Ectodermal cell (in vitro differentiated cells): ENCODE measurements around the gene DDX20.
"Not testable (repeated sequence)": the region's sequence is repeated elsewhere in the genome, so short reads cannot be mapped to it uniquely, and the experiment has no call there.

Experiments used
- H3K27ac ChIP-seq: 2 replicates; pipeline ENCODE4 v1.7.0; 2013; ENCODE audit warnings: mild to moderate bottlenecking, low read depth, low read length; ENCODE audit not compliant: insufficient read depth, poor library complexity, severe bottlenecking
- H3K27me3 ChIP-seq: 2 replicates; pipeline ENCODE4 v1.7.0; 2013; ENCODE audit warnings: mild to moderate bottlenecking, low read length; ENCODE audit not compliant: insufficient read depth, control insufficient read depth, poor library complexity, severe bottlenecking
- H3K36me3 ChIP-seq: one replicate; pipeline ENCODE4 v1.7.0; 2013; ENCODE audit warnings: low read length; ENCODE audit not compliant: control insufficient read depth, insufficient read depth
- H3K4me1 ChIP-seq: one replicate; pipeline ENCODE4 v1.7.0; 2013; ENCODE audit warnings: low read length; ENCODE audit not compliant: control insufficient read depth, insufficient read depth
- H3K4me3 ChIP-seq: 2 replicates; pipeline ENCODE4 v1.7.0; 2013; ENCODE audit warnings: low read depth, low read length, control low read depth; ENCODE audit not compliant: insufficient read depth
- H3K9me3 ChIP-seq: 2 replicates; pipeline ENCODE4 v1.7.0; 2013; ENCODE audit warnings: mild to moderate bottlenecking, low read length, moderate library complexity; ENCODE audit not compliant: control insufficient read depth
- WGBS, 2 experiments: methylation state at CpG; one replicate each; pipeline ENCODE4 v1.1.7; 2013; ENCODE audit warnings: missing lambda C conversion rate in 2 of 2; 5-methylcytosine and 5-hydroxymethylcytosine counted together

The DDX20 gene

DNA sequence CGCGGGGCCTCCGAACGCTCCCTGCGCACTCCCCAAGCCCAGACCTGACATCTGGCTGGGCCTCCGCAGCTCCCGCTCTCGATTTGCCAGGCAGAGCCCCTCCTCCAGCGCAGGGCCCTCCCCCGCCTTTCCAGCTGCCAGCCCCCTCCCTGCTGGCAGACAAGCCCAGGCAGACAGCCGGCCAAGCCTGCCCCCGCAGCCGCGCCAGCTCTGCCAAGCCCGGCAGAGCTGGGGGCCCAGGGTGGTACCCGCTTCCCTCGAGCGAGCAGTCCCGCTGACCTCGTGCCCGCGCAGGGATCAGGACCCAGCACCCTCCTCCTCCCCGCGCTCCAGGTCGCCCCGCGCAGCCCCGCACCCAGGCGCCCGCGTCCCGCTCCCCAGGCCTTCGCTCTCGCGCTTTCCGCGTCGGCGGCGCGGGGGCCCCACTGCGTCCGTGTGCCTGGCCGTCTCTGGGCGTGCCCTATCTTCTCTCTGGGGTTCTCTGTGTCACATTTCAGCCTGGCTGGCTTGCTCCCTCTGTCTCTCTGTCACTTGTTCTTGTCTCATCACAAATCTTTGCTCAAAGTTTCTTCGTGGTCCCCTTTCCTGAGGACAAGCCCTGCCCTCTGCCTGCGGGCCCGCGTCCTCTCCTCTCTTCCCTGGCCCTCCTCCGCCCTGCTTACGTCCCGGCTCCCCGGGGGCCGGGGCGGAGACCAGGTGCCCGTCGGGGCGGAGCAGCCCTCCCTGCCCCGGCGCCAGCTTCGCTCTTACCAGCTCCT is 17.1 kb upstream of the DDX20 start:
- H3K9me3 ChIP-seq: no peaks in the 10 kb centered on the region
- 0% methylated on average over 61 of the region's 61 CpGs for WGBS, 2 experiments
- H3K27me3 ChIP-seq: peaks cover 7% of the 10 kb centered on the region
- H3K4me3 ChIP-seq: peak overlapping the region; percentile 50
- peaks cover 31% of the 10 kb centered on the region for H3K4me1 ChIP-seq
- no peak overlapping the region for H3K27ac ChIP-seq
- no peaks in the 10 kb centered on the region for H3K36me3 ChIP-seq

DNA sequence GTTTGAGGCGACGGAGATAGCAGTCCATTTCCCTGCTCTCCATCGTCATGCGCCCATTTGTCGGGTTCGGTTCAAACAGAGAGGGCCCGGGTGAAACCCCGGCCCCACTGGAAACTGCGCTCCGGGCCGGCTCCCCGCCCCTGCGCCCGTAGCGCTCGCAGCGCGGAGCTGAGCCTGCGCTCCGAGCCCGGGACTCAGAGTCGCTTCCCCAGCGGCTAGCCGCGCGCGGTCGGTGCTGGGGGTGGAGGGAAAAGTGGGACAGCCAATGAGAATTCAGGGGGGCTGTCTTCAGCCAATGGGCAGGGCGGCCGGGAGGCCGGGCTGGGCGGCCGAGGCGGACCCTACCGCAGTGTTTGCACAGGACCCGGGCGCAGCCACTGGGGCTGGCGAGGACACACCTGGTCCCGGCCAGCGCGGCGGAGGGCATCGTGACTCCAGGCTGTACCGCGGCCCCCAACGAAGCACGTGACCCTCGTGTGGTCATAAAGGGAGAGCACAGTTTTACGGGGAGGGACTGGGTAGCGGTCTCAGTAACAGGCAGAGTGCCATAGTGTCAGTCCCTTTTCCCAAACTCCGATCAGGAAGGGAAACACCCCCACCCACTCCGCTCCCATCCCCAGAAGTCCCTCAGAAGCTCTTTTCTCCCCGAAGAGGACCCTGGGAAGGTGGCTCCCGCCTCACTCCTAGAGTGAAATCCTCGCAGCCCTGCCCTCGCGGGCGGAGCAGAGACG is 16.3 kb upstream of the DDX20 start, which contains the start of gene INKA2:
TSS of gene INKA2 (minus strand) at position 202 of the 731 bp plus-strand sequence. CDS start at position 49, 153 bp downstream.
- 0% methylated on average over 59 of the region's 59 CpGs for WGBS, 2 experiments
- H3K27me3 ChIP-seq: peaks cover 7% of the 10 kb centered on the region
- H3K27ac ChIP-seq: peak within 1 kb of the TSS; percentile 94
- no peaks in the 10 kb centered on the region for H3K36me3 ChIP-seq
- H3K9me3 ChIP-seq: no peaks in the 10 kb centered on the region
- peak within 1 kb of the TSS; percentile 50 for H3K4me3 ChIP-seq
- peaks cover 28% of the 10 kb centered on the region for H3K4me1 ChIP-seq

DNA sequence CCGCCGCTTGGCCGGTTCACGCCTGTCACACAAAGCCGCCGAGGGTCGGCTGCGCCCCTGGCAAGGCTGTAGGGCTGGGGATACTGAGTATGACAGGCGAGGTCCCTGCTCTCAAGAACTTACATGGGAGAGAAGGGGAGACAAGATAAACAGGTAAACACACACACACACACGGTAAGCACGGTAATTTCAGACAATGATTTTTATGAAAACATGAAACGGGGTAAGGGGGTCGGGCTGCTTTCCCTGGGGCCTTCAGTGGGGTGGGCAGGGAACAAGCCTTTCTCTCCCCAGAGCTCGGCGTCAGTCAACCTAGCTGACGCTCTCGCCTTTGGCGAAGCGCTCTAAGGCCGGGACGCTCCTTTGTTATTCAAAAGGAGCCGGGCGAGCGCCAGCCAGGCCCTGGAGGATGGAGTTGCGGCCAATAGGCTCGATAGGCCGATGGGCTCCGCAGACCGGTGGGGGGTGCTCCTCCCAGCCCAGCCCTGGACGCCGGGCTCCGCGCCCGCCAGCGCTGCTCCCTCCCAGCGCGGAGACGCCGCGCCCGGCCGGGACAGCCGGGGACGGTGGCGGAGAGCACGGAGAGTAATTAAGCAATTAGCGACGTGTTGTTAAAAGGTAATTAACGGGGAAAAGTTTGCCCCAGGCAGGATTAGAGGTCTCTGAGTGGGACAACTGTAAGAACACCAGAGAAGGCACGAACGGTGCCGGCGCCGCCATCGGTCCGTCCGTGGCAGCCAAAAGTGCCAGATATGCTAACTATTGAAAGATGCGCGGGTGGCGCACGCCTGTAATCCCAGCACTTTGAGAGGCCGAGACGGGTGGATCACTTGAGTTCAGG is 15.6 kb upstream of the DDX20 start:
- H3K4me1 ChIP-seq: peaks cover 28% of the 10 kb centered on the region
- WGBS, 2 experiments: 1 to 2% methylated on average over 63 of the region's 63 CpGs

DNA sequence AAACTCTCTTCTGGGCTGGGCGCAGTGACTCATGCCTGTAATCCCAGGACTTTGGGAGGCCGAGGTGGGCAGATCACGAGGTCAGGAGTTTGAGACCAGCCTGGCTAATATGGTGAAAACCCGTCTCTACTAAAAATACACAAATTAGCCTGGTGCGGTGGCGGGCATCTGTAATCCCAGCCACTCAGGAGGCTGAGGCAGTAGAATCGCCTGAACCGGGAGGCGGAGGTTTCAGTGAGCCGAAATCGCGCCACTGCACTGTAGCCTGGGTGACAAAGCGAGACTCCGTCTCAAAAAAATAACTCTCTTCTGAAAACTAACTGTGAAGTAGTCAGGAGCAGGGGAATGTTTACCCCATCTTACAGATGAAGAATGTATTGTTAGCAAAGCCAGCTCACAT is 13.4 kb upstream of the DDX20 start:
- H3K27ac ChIP-seq, H3K36me3 ChIP-seq, H3K4me1 ChIP-seq, H3K4me3 ChIP-seq, H3K27me3 ChIP-seq, H3K9me3 ChIP-seq: not testable (repeated sequence)
- WGBS, 2 experiments: 93 to 94% methylated on average over 14 of the region's 14 CpGs

More for the DNA sequence above, 15.6 kb upstream of the DDX20 start:
- peak overlapping the region; percentile 94 for H3K27ac ChIP-seq
- peak overlapping the region; percentile 50 for H3K4me3 ChIP-seq
- no peaks in the 10 kb centered on the region for H3K9me3 ChIP-seq
- no peaks in the 10 kb centered on the region for H3K36me3 ChIP-seq
- H3K27me3 ChIP-seq: peaks cover 7% of the 10 kb centered on the region

DNA sequence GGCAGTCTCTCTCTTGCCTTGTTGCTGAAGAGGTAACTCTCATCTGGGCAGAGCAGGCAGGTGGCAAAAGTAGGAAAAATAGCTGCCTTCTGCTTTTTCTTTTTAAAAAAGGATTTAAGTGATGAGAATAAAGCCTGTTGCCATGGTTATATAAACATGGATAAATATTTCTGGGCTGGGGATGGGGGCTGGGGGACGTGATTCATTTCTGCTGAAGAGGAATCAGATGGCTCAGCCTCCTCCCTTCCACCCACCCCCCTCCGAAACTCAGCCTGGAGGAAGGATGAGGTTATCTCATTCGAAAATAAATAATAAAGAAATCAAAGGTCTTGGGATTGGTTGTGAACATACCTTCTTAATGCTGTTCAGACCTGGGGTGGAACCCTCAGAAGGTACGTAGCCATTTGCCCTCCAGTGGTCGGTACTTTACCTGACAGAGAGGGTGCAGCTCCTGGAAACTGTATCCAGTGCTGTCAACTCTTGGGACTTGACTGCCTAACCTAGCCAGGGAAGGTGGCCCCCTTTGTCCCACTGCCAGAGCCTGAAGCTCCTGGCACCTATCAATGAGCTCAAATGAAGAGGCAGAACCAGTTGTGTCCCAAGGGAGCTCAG is 12.7 kb upstream of the DDX20 start:
- Histone ChIP-seq H3K36me3 (no peaks in the 10 kb centered on the region), H3K4me3 (no peak overlapping the region), H3K27ac (no peak overlapping the region), H3K4me1 (peaks cover 2% of the 10 kb centered on the region), H3K9me3 (no peaks in the 10 kb centered on the region), H3K27me3 (peaks cover 7% of the 10 kb centered on the region)
- 95% methylated on average over 4 of the region's 5 CpGs for WGBS, 2 experiments

DNA sequence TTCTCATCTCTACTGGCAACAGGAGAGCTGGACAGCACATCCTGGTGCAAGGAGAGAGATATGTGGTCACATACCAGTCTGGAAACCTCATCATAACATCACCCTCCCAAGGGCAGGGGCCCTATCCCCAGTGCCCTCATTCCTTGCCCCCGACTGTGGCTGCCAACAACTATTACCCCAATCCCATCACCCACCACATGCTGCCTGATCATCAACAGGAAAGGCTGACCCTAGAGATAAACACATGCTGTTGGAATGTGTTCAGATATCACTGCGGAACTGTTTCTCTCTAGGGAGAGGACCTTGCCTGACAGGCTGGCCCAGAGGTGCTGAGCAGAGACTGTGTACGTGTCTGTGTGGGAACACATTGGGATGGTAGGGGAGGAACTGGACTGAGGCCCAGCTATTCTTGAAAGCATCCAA is 12.0 kb upstream of the DDX20 start:
- Histone ChIP-seq H3K27me3 (peaks cover 7% of the 10 kb centered on the region), H3K27ac (no peak overlapping the region), H3K36me3 (no peaks in the 10 kb centered on the region), H3K9me3 (no peaks in the 10 kb centered on the region), H3K4me1 (peaks cover 3% of the 10 kb centered on the region), H3K4me3 (no peak overlapping the region)
- 88 to 93% methylated on average over 3 of the region's 3 CpGs for WGBS, 2 experiments

DNA sequence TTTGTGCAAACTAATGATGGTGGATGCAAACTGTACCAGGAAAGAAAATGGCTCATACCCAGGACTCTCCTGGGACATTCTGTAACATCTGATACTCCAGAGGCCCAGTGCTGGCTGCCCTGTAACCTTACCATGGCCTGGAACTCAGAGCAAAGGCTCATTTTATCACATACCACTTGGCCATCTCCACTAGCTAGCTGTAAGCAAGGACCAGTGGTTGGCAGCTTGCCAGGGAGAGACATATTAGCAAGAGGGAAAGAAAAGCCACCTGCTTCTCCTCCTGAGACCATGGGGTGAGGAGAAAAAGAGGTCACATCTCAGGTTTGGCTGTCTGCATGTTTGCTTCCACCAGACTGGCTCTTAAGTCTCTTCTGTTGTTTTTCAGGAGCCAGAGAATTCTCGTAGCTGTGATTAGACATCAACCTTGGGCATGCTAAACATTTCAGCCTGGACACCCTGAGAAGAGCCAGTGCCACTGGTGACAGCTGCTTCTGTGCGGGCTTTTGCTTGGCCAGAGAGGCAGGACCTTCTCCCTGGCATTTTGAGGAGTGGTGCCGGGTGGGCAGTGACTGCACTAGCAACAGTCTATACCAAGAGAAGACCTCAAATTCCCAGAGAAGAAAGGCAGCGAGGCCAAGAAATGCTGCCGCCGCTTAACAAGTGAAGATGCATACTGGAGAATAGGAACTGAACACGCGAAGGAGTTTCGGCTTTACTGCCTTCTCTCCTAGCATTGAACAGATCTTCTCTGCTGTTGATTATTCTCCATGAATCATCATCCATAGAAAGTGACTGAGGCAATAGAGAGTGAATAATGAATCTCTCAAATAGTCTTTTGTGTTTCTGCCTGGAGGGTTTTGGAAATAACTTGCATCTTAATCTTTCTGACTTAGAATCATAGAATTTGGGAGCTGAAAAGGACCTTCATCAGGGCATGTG is 9.8 kb upstream of the DDX20 start:
- Histone ChIP-seq H3K27me3 (peaks cover 6% of the 10 kb centered on the region), H3K4me1 (peaks cover 14% of the 10 kb centered on the region), H3K27ac (no peak overlapping the region), H3K9me3 (no peaks in the 10 kb centered on the region), H3K36me3 (no peaks in the 10 kb centered on the region), H3K4me3 (no peak overlapping the region)
- WGBS, 2 experiments: 94 to 97% methylated on average over 9 of the region's 9 CpGs

DNA sequence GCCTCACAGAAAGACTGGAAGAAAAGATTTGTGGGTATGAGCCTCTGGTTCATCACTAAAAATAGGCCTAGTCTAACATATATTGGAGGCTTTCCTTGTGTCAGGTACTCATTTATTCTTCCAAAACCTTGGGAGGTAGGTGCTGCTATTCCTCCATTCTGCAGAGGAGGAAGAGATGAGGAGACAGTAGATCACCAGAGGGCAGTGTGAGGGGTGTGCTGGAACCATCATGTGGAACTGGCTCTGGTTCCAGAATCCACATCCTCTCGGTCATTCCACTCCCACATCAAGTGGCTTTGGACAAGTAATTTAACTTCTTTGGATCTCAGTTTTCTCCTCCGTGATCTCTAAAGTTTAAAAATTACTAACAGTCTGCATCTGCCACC is 9.1 kb upstream of the DDX20 start:
- Histone ChIP-seq H3K27me3 (no peaks in the 10 kb centered on the region), H3K4me3 (no peak overlapping the region), H3K9me3 (no peaks in the 10 kb centered on the region), H3K36me3 (no peaks in the 10 kb centered on the region), H3K27ac (no peak overlapping the region), H3K4me1 (peaks cover 14% of the 10 kb centered on the region)
- WGBS, 2 experiments: 90 to 94% methylated on average over 2 of the region's 2 CpGs

DNA sequence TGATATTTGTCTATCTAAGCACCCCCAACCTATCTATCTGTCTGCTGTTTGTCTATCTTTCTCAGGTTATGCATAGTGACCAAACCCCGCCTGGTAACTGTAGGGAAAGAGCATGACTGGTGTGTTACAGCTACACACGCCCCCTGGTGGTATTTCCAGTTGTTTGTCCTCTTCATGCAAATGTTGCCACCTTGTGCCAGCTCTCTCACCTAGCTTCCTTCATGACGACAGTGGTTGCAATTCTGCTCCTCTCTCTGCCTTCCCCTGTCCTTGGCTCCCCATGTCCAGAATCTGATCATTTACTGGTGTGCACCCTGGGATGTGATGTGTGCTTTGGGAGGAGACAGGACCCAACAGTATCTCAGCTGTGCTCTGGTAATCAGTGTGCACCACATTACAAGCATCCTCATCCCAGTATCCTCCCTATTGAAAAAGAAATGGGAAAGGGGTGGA is 8.4 kb upstream of the DDX20 start:
- no peak overlapping the region for H3K27ac ChIP-seq
- H3K27me3 ChIP-seq: no peaks in the 10 kb centered on the region
- peaks cover 14% of the 10 kb centered on the region for H3K4me1 ChIP-seq
- H3K9me3 ChIP-seq: no peaks in the 10 kb centered on the region
- 43 to 46% methylated on average over 3 of the region's 3 CpGs for WGBS, 2 experiments
- H3K36me3 ChIP-seq: no peaks in the 10 kb centered on the region
- no peak overlapping the region for H3K4me3 ChIP-seq
